ENCODE measurements around the gene ANAPC2.

The ANAPC2 gene

GRCh38 chr9:137221506-137222111 lies 33.2 kb upstream of the ANAPC2 start:
- Mint-ChIP-seq H3K9me3 (no peaks in the 10 kb centered on the region), H3K27me3 (peaks cover 0 to 4% of the 10 kb centered on the region in 2 donors), H3K27ac (no peak overlapping the region), H3K36me3 (peaks cover 0 to 5% of the 10 kb centered on the region in 2 donors), H3K4me1 (peaks cover 10 to 27% of the 10 kb centered on the region in 2 donors), H3K4me3 (peak overlapping the region in 1 of 2 donors; percentile 22)
- DNase-seq (no peak), ATAC-seq (replicated peaks) (no peak)

GRCh38 chr9:137221095-137221505 lies 32.7 kb upstream of the ANAPC2 start:
- H3K27ac Mint-ChIP-seq = peak overlapping the region; percentile 62
- H3K9me3 Mint-ChIP-seq = no peaks in the 10 kb centered on the region
- H3K4me3 Mint-ChIP-seq = peak overlapping the region; percentile 48 to 73
- ATAC-seq (replicated peaks) (no peak), DNase-seq (no peak)
- H3K36me3 Mint-ChIP-seq = peaks cover 0 to 5% of the 10 kb centered on the region in 2 donors
- no peaks in the 10 kb centered on the region for H3K27me3 Mint-ChIP-seq
- H3K4me1 Mint-ChIP-seq = peaks cover 10 to 27% of the 10 kb centered on the region in 2 donors

- ATAC-seq (replicated peaks) = no peak
- H3K36me3 Mint-ChIP-seq = peaks cover 5 to 6% of the 10 kb centered on the region in 2 donors
Observed at GRCh38 chr9:137220317-137221094, 32.1 kb upstream of the ANAPC2 start.

GRCh38 chr9:137219757-137220316 lies 31.5 kb upstream of the ANAPC2 start:
- Mint-ChIP-seq H3K36me3 (peaks cover 8 to 11% of the 10 kb centered on the region in 2 donors), H3K27me3 (no peaks in the 10 kb centered on the region), H3K9me3 (no peaks in the 10 kb centered on the region), H3K4me3 (peak overlapping the region; percentile 5 to 37), H3K27ac (peak overlapping the region; percentile 57), H3K4me1 (peaks cover 9 to 19% of the 10 kb centered on the region in 2 donors)
- DNase-seq = no peak
- ATAC-seq (replicated peaks) = no peak

More at GRCh38 chr9:137220317-137221094, 32.1 kb upstream of the ANAPC2 start:
- Mint-ChIP-seq H3K27ac (peak overlapping the region; percentile 62), H3K4me1 (peaks cover 12 to 25% of the 10 kb centered on the region in 2 donors), H3K9me3 (no peaks in the 10 kb centered on the region), H3K4me3 (peak overlapping the region; percentile 48 to 73), H3K27me3 (no peaks in the 10 kb centered on the region)
- no peak for DNase-seq

- no peak overlapping the region for H3K27ac Mint-ChIP-seq
- DNase-seq = no peak
- no peak for ATAC-seq (replicated peaks)
- H3K27me3 Mint-ChIP-seq = no peaks in the 10 kb centered on the region
- H3K4me1 Mint-ChIP-seq = peaks cover 9 to 12% of the 10 kb centered on the region in 2 donors
- no peaks in the 10 kb centered on the region for H3K9me3 Mint-ChIP-seq
- H3K4me3 Mint-ChIP-seq = peak overlapping the region in 1 of 2 donors; percentile 30
- peaks cover 10 to 15% of the 10 kb centered on the region in 2 donors for H3K36me3 Mint-ChIP-seq
Observed at GRCh38 chr9:137218754-137219271, 30.5 kb upstream of the ANAPC2 start.

- Mint-ChIP-seq H3K4me3 (peak overlapping the region in 1 of 2 donors; percentile 30), H3K27me3 (no peaks in the 10 kb centered on the region), H3K27ac (no peak overlapping the region), H3K4me1 (peaks cover 9 to 11% of the 10 kb centered on the region in 2 donors), H3K36me3 (peaks cover 10 to 15% of the 10 kb centered on the region in 2 donors), H3K9me3 (no peaks in the 10 kb centered on the region)
- no peak for DNase-seq
- ATAC-seq (replicated peaks) = no peak
Observed at GRCh38 chr9:137218212-137218753, 29.9 kb upstream of the ANAPC2 start.

GRCh38 chr9:137217276-137218211 lies 29.2 kb upstream of the ANAPC2 start:
- DNase-seq (no peak), ATAC-seq (replicated peaks) (no peak)
- Mint-ChIP-seq H3K4me3 (no peak overlapping the region), H3K27me3 (no peaks in the 10 kb centered on the region), H3K36me3 (peaks cover 10 to 19% of the 10 kb centered on the region in 2 donors), H3K9me3 (no peaks in the 10 kb centered on the region), H3K4me1 (peaks cover 5% of the 10 kb centered on the region in 2 donors), H3K27ac (peak overlapping the region; percentile 34)

- no peak for ATAC-seq (replicated peaks)
Observed at GRCh38 chr9:137216188-137216965, 28.0 kb upstream of the ANAPC2 start.

GRCh38 chr9:137215196-137215986 lies 27.0 kb upstream of the ANAPC2 start:
- no peak for ATAC-seq (replicated peaks)
- Mint-ChIP-seq H3K4me3 (no peak overlapping the region), H3K36me3 (peaks cover 15 to 28% of the 10 kb centered on the region in 2 donors), H3K27ac (no peak overlapping the region), H3K4me1 (peaks cover 5 to 6% of the 10 kb centered on the region in 2 donors), H3K9me3 (no peaks in the 10 kb centered on the region), H3K27me3 (no peaks in the 10 kb centered on the region)
- DNase-seq = no peak

More at GRCh38 chr9:137216188-137216965, 28.0 kb upstream of the ANAPC2 start:
- H3K4me1 Mint-ChIP-seq = peaks cover 5% of the 10 kb centered on the region in 2 donors
- no peak overlapping the region for H3K27ac Mint-ChIP-seq
- peaks cover 10 to 19% of the 10 kb centered on the region in 2 donors for H3K36me3 Mint-ChIP-seq
- no peaks in the 10 kb centered on the region for H3K9me3 Mint-ChIP-seq
- no peak for DNase-seq
- H3K27me3 Mint-ChIP-seq = no peaks in the 10 kb centered on the region
- no peak overlapping the region for H3K4me3 Mint-ChIP-seq

- Mint-ChIP-seq H3K4me3 (no peak overlapping the region), H3K27me3 (no peaks in the 10 kb centered on the region), H3K9me3 (no peaks in the 10 kb centered on the region), H3K27ac (no peak overlapping the region), H3K4me1 (peaks cover 5 to 6% of the 10 kb centered on the region in 2 donors), H3K36me3 (peaks cover 17 to 28% of the 10 kb centered on the region in 2 donors)
- ATAC-seq (replicated peaks) (no peak), DNase-seq (no peak)
Observed at GRCh38 chr9:137214620-137215019, 26.3 kb upstream of the ANAPC2 start.

GRCh38 chr9:137213160-137214060 lies 25.1 kb upstream of the ANAPC2 start:
- ATAC-seq (replicated peaks) = no peak
- Mint-ChIP-seq H3K4me3 (no peak overlapping the region), H3K4me1 (peaks cover 7 to 11% of the 10 kb centered on the region in 2 donors), H3K27ac (no peak overlapping the region), H3K27me3 (no peaks in the 10 kb centered on the region), H3K9me3 (no peaks in the 10 kb centered on the region), H3K36me3 (peaks cover 22 to 31% of the 10 kb centered on the region in 2 donors)
- no peak for DNase-seq
